Loucy (cell line): ENCODE results near the gene DEPDC5.

Experiments
- EZH2phosphoT487 ChIP-seq: fragments of 200-600 bp; IDR thresholded peaks from 2 replicates; pipeline ENCODE4 v1.6.1; 2018; ENCODE audit warnings: antibody characterized with exemption, mild to moderate bottlenecking, moderate library complexity, borderline replicate concordance
- TF ChIP-seq, protein P1 (sequence below): fragments of 200-600 bp; sonication (generic); conservative IDR thresholded peaks from 2 replicates; pipeline ENCODE4 v1.5.1; 2014; ENCODE audit warnings: mild to moderate bottlenecking, antibody characterized with exemption, low read length

DNA sequence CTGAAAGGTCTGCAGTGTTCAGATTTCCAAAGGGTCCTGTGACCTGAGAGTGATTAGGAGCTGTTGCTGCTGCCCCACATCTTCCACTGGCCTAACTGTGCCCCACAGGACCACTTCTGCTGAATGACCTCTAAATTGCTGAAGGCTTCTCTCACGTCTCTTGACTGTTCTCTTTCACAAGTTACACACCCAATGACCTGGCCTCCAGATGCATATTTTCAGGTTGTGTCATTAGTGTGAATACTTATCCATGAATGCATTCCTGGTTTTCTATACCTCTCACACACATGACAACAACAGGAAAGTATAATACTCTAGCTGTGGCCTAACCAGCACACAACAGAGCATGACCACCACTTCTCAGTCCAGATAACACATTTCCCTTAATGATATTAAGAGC, 19.3 kb upstream of the DEPDC5 start:
- TF ChIP-seq, protein P1, sequence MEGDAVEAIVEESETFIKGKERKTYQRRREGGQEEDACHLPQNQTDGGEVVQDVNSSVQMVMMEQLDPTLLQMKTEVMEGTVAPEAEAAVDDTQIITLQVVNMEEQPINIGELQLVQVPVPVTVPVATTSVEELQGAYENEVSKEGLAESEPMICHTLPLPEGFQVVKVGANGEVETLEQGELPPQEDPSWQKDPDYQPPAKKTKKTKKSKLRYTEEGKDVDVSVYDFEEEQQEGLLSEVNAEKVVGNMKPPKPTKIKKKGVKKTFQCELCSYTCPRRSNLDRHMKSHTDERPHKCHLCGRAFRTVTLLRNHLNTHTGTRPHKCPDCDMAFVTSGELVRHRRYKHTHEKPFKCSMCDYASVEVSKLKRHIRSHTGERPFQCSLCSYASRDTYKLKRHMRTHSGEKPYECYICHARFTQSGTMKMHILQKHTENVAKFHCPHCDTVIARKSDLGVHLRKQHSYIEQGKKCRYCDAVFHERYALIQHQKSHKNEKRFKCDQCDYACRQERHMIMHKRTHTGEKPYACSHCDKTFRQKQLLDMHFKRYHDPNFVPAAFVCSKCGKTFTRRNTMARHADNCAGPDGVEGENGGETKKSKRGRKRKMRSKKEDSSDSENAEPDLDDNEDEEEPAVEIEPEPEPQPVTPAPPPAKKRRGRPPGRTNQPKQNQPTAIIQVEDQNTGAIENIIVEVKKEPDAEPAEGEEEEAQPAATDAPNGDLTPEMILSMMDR = no peak
- no peak for TF ChIP-seq EZH2phosphoT487
